Central memory CD4-positive, alpha-beta T cell (primary cell): Measurements from ENCODE around the gene KERA.

Experiments used
- DNase-seq: peaks from one replicate; pipeline ENCODE4 v3.0.0; 2022

KERA gene

DNA sequence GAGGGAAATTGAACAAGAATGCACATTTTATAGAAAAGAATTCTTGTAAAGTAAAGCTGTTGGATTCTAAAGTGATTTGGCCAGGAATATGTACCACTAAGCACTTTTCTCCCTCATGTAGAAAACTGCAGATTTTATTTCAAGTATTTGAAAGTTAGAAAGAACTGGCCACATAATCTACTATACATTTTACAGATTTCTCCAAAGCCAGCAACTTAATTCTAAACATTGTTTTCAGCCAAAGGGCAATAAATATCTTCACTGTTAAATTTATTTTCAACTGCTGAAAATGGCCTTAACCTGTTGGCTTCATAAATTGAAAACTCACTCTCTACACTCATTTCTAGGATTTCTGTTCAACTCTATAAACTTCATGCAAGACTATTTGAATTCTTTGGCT is 15.6 kb upstream of the KERA start:
- DNase-seq, result no peak

DNA sequence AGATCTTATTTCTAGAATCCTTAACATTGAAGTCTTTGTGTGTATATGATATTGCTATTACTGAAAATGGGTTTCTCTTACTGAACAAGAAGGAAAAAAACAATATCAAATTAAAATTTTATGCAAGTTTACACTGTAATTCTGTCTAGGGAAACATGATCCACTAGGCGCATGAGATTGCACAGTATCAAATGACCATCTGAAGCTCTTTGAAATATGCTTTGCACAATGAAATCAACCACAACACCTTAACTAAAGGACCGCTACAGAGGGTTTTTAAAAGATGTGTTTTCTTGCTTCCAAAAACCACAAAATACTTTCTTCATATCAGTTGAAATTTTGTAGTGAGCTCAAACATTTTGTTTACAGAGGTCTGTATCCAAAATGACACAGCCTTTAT is 15.1 kb upstream of the KERA start:
- DNase-seq, result no peak

DNA sequence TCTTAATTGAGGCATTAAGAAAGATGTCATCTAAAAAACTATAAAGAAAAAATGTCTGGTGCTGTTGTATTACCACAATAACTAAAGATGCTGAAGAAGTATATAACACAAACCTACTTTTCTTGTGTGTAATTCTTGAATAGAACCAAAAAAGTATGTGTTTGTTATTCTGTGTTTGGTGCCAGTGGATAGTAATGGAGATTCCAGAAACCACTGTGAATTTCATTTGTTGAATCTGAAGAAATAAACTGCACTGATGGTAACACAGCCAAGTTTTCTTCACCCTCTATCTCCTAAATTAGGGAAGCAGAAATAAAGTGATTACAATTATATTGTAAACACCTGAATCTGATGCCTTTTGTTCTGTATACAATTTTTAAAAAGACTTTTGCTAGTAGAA is 13.1 kb upstream of the KERA start:
- no peak for DNase-seq

DNA sequence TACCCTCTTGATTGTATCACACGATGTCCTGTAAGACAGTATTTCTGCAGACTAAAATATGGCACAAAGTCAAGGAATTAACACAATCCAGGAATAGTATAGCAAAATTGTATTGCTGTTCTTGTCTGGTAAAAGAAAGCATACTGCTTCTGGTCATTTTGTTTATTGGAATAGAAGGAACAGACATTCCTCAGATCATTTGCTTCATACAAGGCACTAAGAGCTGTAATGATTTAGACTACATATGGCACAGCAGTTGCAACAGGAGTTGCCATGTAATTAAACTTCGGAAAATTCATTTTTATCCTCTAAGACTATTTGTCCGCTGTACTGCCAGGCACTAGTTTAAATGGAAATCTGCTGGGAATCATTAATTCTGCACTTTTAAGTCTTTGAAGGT is 7.6 kb upstream of the KERA start:
- DNase-seq, result no peak

GRCh38 chr12:91064640-91065039 is 6.8 kb upstream of the KERA start:
- no peak for DNase-seq

GRCh38 chr12:91061091-91061490 is 3.3 kb upstream of the KERA start:
- DNase-seq, result no peak

- no peak for DNase-seq
Observed at GRCh38 chr12:91059211-91059610, 1.4 kb upstream of the KERA start.

- no peak for DNase-seq
Observed at GRCh38 chr12:91058786-91059185, 962 bp upstream of the KERA start.

GRCh38 chr12:91056488-91056887 is 1.3 kb downstream of the KERA start:
- DNase-seq, result no peak

- no peak for DNase-seq
Observed at GRCh38 chr12:91055976-91056375, 1.8 kb downstream of the KERA start.

- no peak for DNase-seq
Observed at GRCh38 chr12:91053951-91054715, 3.7 kb downstream of the KERA start.

DNA sequence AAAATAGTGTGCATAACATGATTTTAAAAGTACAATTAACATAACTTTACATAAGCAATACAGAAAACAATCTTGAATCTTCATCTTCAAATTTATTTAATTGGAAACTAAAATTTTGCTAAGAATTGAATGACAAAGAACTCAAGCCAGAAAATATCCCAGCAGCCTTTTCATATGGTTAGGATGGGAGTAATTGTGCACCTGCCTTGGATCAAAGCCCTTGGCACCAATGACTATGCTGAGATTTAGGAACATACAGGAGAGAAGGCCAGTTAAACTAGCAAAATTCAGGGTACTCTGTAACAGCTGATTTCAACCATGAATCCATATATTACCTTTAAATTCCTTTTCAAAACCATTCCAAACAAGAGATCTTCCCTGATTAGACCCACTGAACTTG is 5.8 kb downstream of the KERA start:
- no peak for DNase-seq

DNA sequence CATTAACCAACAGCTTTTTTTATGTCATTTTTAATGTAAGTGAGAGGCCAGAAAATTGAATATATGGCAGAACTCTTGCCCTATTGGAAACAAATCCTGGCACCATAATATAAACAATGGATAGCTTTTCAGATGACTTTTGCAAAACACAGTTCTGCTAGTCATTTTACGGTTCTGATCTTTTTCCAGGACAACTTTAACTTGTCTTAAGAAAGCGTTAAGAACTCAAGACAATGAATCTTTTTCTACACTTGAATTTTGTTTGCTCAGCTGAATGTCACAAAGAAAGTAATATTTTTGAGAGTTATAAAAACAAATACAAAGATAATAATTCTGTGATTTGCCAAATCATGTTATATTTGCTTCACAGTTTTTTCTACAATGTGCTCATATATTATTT is 13.2 kb downstream of the KERA start:
- no peak for DNase-seq

DNA sequence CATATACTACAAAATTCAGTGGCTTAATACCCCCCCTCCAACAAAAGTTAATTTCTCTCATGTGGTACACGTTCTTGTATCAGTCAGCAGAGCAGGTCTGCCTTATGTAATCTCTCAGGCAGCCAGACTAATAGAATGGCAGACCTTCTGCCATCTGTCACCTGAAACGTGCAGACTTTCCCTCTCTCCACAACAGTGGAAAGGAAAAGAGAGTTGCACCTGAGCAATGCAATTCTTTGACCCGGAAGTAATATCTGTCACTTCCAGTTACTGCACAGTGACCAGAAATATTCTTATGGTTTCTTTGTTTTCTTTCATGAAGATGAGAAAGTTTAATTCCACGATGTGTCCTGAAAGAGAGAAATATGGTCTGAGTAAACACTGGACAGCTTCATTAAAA is 14.4 kb downstream of the KERA start:
- no peak for DNase-seq

GRCh38 chr12:91040096-91040755 is 17.6 kb downstream of the KERA start:
- DNase-seq, result no peak

- no peak for DNase-seq
Observed at GRCh38 chr12:91037276-91037675, 20.5 kb downstream of the KERA start.

GRCh38 chr12:91033251-91033650 is 24.6 kb downstream of the KERA start:
- DNase-seq, result no peak

GRCh38 chr12:91023326-91024004 is 34.4 kb downstream of the KERA start:
- DNase-seq, result no peak

- DNase-seq, result no peak
Observed at GRCh38 chr12:91021076-91021475, 36.7 kb downstream of the KERA start.

DNA sequence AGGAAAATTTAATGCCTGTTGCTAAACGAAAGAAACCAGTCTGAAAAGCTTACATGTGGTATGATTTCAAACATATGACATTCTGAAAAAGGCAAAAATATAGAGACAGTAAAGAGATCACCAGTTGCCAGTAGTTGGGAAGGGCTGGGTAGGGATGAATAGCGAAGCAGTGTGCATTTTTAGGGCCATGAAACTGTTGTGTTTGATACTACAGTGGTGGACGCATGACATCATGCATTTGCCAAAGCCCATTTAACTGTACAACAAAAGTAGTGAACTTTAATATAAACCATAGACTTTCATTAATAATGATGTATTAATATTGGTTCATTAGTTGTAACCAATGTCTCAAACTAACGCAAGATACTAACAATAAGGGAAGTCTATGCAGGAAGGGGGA is 38.4 kb downstream of the KERA start:
- no peak for DNase-seq

DNA sequence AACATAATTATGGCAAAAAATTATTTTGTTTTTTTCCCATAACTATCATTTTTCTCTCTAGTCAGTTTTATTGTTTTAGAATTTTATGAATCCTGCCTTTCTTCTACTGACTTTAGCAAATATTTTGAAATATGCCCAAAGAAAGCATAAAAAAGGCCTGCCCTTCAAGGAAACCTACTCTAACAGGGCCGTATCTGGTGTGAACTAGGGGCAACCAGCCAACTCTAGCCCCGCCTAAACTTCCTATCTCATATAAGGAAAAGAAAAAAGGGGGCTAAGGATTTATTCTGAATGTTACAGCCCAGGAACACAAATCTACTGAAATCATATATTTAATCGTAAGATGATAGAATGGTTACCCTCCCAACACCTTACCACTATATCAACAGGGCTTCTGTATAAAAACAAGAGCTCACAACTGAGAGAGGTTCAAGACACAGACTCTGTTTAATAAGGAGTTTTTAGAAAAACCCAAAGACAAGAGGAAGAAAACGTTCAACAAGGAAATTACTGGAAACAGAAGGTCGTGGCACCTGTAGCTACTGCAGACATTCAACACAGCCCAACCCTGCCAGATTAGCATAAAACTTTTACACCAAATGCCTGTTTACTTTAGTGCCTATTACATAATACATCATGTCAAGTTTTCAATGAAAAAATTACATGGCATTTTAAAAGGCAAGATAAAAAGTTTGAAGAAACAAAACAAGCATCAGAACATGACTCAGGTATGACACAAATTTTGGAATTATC is 40.1 kb downstream of the KERA start:
- no peak for DNase-seq

- DNase-seq, result no peak
Observed at GRCh38 chr12:91017043-91017442, 40.8 kb downstream of the KERA start.

- DNase-seq, result no peak
Observed at GRCh38 chr12:91009319-91009950, 48.4 kb downstream of the KERA start.
